Testis (tissue), 2 donors: Measurements from ENCODE around the gene EEFSEC.

Experiments used
- CTCF ChIP-seq, 3 experiments: fragments of 450-650 bp in 2 of 3; fragments of 200-600 bp in 1 of 3; sonication (generic) in 1 of 3; IDR thresholded peaks; one replicate each; pipeline ENCODE4 v1.5.1; 2016 to 2019; ENCODE audit warnings: antibody characterized with exemption in 3 of 3, mild to moderate bottlenecking in 2 of 3, moderate library complexity in 1 of 3
- POLR2A ChIP-seq: fragments of 450-650 bp; IDR thresholded peaks from one replicate; pipeline ENCODE4 v1.6.1; 2017; ENCODE audit warnings: antibody characterized with exemption, mild to moderate bottlenecking, moderate library complexity

DNA sequence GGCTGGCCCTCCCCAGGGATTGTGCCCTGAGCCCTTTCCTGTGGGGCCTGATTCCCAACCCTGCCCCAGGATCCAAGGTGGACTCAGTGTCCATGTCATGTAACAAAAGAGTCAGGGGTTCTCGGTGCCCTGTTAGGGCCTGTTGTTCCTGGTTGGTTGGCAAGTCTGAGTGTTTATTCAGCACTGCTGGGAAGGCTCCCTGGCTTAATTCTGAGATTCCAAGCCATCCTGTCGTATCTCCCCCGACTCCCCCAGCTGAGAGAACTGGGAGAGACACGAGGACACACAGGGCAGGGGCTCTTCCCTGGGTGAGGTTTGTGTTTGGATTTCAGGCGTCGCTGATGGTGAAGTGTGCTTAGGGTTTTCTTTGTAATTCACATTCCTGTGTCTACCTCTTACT lies 78.3 kb downstream of the EEFSEC start:
- TF ChIP-seq CTCF (IDR thresholded peaks at IDR 0.05), result no peak
- TF ChIP-seq POLR2A, result no peak
